ENCODE results near the gene FKBP5.

DNA sequence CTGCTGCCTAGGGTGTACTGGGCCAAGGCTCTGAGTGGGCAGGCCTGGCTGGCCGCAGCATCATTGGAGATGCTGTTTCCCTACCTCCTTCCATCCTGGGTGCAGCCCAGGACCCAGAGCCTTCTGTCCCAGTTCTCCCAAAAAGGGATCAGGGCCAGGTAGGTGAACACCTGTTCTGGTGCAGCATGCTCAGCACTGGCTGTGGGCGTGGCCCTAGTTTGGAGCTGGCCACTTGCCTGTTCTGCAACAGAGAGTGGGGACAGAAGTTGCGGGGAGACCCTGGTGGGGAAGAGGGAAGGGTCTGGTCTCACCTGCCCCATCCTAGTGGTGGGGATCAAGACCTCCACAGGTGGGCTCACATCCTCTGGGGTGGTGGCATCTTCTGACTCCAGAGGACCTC is 46.7 kb upstream of the FKBP5 start:
- TF ChIP-seq REST (IDR thresholded peaks at IDR 0.05; ENCODE audit: insufficient replicate concordance, low read depth), result no peak
- TF ChIP-seq, protein P1, sequence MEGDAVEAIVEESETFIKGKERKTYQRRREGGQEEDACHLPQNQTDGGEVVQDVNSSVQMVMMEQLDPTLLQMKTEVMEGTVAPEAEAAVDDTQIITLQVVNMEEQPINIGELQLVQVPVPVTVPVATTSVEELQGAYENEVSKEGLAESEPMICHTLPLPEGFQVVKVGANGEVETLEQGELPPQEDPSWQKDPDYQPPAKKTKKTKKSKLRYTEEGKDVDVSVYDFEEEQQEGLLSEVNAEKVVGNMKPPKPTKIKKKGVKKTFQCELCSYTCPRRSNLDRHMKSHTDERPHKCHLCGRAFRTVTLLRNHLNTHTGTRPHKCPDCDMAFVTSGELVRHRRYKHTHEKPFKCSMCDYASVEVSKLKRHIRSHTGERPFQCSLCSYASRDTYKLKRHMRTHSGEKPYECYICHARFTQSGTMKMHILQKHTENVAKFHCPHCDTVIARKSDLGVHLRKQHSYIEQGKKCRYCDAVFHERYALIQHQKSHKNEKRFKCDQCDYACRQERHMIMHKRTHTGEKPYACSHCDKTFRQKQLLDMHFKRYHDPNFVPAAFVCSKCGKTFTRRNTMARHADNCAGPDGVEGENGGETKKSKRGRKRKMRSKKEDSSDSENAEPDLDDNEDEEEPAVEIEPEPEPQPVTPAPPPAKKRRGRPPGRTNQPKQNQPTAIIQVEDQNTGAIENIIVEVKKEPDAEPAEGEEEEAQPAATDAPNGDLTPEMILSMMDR (IDR thresholded peaks at IDR 0.05; ENCODE audit: insufficient read depth, low read length), result no peak
- no peak for TF ChIP-seq POLR2AphosphoS5 (IDR thresholded peaks at IDR 0.05; ENCODE audit: low read depth)
- TF ChIP-seq GABPA (IDR thresholded peaks at IDR 0.05; ENCODE audit: low read depth), result no peak
- TF ChIP-seq SPI1 (IDR thresholded peaks at IDR 0.05; ENCODE audit: borderline replicate concordance, low read depth), result no peak
